GM21737 (cell line): ENCODE measurements around the gene ZNF821.
"Not testable (repeated sequence)": the region's sequence is repeated elsewhere in the genome, so short reads cannot be mapped to it uniquely, and the experiment has no call there.

Source experiments
- ATAC-seq: cut with Tn5 transposase; IDR thresholded peaks from one replicate; pipeline ENCODE4 v1.9.1; 2021; ENCODE audit warnings: mild to moderate bottlenecking, moderate library complexity; ENCODE audit not compliant: unreplicated experiment

The ZNF821 gene

GRCh38 chr16:71883849-71884638, at the start of gene ZNF821:
TSS of gene ZNF821 (minus strand) at chr16:71884182. CDS start at chr16:71879946, 4,236 bp downstream.
- ATAC-seq, result peak; percentile 47

- no peak for ATAC-seq
Observed at GRCh38 chr16:71933017-71933416, 49.0 kb upstream of the ZNF821 start.

- no peak for ATAC-seq
Observed at GRCh38 chr16:71931599-71931998, 47.6 kb upstream of the ZNF821 start.

GRCh38 chr16:71931001-71931400, 47.0 kb upstream of the ZNF821 start:
- ATAC-seq, result no peak

GRCh38 chr16:71930013-71930563, 46.1 kb upstream of the ZNF821 start:
- ATAC-seq, result no peak

- no peak for ATAC-seq
Observed at GRCh38 chr16:71929048-71929447, 45.1 kb upstream of the ZNF821 start.

GRCh38 chr16:71927787-71928186, 43.8 kb upstream of the ZNF821 start:
- ATAC-seq, result no peak

- ATAC-seq, result no peak
Observed at GRCh38 chr16:71927383-71927782, 43.4 kb upstream of the ZNF821 start.

GRCh38 chr16:71924710-71925109, 40.7 kb upstream of the ZNF821 start:
- no peak for ATAC-seq

- ATAC-seq, result no peak
Observed at GRCh38 chr16:71923941-71924690, 40.1 kb upstream of the ZNF821 start.

- no peak for ATAC-seq
Observed at GRCh38 chr16:71920658-71921057, 36.7 kb upstream of the ZNF821 start.

GRCh38 chr16:71919035-71919434, 35.1 kb upstream of the ZNF821 start:
- ATAC-seq, result peak; percentile 72

GRCh38 chr16:71917900-71918299, 33.9 kb upstream of the ZNF821 start:
- no peak for ATAC-seq

- no peak for ATAC-seq
Observed at GRCh38 chr16:71916397-71916920, 32.5 kb upstream of the ZNF821 start.

- ATAC-seq, result no peak
Observed at GRCh38 chr16:71915350-71915749, 31.4 kb upstream of the ZNF821 start.

GRCh38 chr16:71914802-71915201, 30.8 kb upstream of the ZNF821 start:
- no peak for ATAC-seq

- ATAC-seq, result no peak
Observed at GRCh38 chr16:71912534-71913275, 28.7 kb upstream of the ZNF821 start.

GRCh38 chr16:71911121-71911520, 27.1 kb upstream of the ZNF821 start:
- ATAC-seq, result no peak

- not testable (repeated sequence) for ATAC-seq
Observed at GRCh38 chr16:71905765-71906164, 21.8 kb upstream of the ZNF821 start.

GRCh38 chr16:71904239-71904638, 20.3 kb upstream of the ZNF821 start:
- no peak for ATAC-seq

- ATAC-seq, result no peak
Observed at GRCh38 chr16:71903608-71904007, 19.6 kb upstream of the ZNF821 start.
